Peyer's patch (tissue), 4 donors: ENCODE measurements around the gene BAIAP2.

Source experiments
- CTCF ChIP-seq, 6 experiments: fragments of 450-650 bp in 4 of 6; fragments of 200-600 bp in 2 of 6; sonication (generic) in 1 of 6; IDR thresholded peaks; one replicate each; pipeline ENCODE4 v1.5.1; 2017 to 2019; ENCODE audit warnings: antibody characterized with exemption in 6 of 6, mild to moderate bottlenecking in 3 of 6, moderate library complexity in 1 of 6
- POLR2A ChIP-seq, 2 donors: fragments of 450-650 bp; IDR thresholded peaks; one replicate each; pipeline ENCODE4 v1.5.1; 2017; ENCODE audit warnings: antibody characterized with exemption in 2 of 2, mild to moderate bottlenecking in 2 of 2, moderate library complexity in 2 of 2

DNA sequence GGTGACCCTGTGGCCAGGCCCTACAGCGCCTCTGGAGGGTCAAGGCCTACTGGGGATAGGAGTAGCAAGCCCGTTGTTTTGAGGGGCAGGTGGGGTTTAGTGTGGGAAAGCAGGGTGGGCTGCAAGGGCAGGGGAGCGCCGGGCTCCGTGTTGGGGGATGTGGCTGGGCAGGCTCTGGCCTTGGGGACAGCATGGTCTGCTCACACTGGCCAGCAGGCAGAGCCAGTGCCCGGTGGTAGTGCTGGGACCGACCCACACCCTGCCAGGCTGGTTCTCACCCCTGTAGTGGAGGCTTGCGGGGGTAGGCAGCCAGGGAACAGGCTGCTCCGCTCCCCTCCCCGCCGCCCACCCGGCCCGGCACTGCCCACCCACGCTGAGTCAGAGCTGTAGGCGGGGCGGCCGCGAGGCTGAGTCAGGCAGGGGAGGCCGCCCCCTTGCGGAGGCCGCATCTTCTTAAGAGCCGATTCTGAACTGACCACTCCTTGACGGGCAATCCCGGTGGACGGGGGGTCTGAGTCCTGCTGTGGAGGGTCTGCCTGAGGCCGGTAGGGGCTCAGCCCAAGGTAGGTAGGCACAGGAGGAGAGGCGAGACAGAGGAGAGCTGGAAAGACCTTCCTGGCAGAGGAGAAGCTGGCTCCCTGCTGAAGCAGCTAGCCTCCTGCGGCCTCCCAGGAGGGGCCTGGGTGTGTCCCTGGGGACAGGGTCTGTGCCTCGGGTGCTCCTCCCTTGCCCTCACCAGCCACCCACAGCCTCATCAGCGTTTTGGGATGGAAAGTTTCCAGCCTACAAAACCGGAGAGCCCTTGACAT, 62.4 kb downstream of the BAIAP2 start:
- TF ChIP-seq CTCF (IDR thresholded peaks at IDR 0.05) (peak in 5 of 6 experiments; percentile 40 to 64 (median 53)), POLR2A (IDR thresholded peaks at IDR 0.05) (no peak)
